HG02943 (cell line): ENCODE results near the gene SAMD15.
"Not testable (repeated sequence)": the region's sequence is repeated elsewhere in the genome, so short reads cannot be mapped to it uniquely, and the experiment has no call there.

Experiments used
- ATAC-seq: cut with Tn5 transposase; IDR thresholded peaks from one replicate; pipeline ENCODE4 v1.9.1; 2021; ENCODE audit warnings: mild to moderate bottlenecking, low read depth, moderate library complexity; ENCODE audit not compliant: unreplicated experiment

The SAMD15 gene

DNA sequence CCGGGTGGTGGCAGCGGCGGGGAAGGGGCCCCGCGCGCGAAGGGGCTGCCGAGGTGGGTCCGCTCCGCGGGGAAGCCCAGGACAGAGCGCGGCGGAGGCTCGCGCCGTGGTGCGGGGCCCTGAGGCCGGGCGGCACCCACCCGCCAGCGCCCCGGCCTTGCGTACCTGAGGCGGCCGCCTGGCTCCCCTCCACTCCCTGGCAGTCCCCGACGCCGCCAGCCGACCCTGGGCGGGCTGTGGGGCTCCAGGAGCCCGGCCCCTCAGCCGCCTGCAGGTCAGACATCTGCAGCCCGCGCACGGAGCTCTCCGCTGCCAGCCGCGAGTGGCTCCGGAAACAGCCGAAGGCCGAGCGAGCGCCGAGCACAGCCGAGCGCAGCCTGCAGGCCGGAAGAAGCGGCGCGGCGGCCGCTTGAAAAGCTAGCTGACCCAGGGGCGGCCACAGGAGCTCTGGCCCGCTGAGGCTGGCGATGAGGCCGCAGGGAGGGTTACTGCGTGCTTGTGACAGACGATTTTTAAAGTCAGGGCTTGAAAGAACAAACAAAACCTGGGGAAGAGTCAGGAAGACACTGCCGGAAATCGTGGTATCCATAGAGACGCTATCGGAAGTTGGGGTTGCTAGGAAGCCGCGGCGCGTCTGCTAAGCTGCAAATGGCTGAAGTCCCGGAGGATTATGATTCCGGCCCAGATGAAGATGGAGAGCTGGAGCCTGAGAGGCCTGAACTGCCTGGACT is at the start of gene SAMD15, which contains the start of gene TMED8:
Gene SAMD15 (plus strand): TSS at position 609 of the 731 bp plus-strand sequence. CDS start 40 bp downstream, at position 649.
Gene TMED8 (minus strand): TSS at position 324 of the 731 bp plus-strand sequence. CDS start 41 bp downstream, at position 283.
- ATAC-seq = peak; percentile 85

DNA sequence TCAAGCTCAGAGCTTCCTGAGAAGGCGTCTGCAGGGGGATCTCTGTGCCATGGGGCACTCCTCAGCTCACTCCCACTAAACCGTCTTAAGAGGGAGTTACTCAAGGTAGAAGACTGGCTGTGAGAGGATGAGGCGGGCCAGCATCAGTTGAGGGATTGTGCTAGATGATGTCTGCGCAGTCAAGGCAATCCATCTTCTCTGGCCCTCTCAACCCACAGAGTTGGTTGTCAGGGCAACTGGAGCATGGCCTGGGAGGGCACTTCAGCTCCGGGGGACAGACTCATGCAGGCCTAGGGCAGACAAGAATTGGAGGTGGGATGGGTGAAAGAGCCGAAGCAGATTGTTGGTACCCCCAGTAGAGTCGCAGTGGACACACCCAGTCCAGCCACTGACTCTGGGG is 47.3 kb upstream of the SAMD15 start:
- ATAC-seq = no peak

GRCh38 chr14:77335576-77335975 is 41.6 kb upstream of the SAMD15 start:
- ATAC-seq = no peak

DNA sequence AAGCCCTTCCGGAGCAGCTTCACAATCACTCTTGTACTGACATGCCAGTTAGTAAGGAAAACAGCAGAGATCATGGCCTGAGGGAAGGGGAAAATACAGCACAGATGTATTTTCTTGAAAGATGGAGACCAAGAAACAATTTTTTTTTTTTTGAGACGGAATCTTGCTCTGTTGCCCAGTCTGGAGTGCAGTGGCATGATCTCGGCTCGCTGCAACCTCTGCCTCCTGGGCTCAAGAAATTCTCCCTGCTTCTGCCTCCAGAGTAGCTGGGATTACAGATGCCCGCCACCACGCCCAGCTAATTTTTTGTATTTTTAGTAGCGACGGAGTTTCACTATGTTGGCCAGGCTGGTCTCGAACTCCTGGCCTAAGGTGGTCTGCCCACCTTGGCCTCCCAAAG is 39.9 kb upstream of the SAMD15 start:
- not testable (repeated sequence) for ATAC-seq

GRCh38 chr14:77337880-77338279 is 39.3 kb upstream of the SAMD15 start:
- no peak for ATAC-seq

DNA sequence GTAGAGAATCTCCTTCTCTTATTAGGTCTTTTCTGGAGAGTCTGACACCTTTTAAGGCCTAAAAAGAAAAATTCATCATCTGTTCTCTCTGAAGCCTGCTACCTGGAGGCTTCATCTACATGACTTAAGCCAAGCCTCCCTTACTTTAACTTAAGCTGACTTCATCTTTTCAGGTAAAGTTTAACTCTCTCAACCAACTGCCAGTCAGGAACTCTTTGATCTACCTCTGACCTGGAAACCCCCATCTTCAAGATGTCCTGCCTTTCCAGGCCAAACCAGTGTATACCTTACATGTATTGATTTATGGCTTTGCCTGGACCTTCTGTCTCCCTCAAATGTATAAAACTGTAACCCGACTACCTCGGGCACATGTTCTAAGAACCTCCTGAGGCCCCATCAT is 38.9 kb upstream of the SAMD15 start:
- ATAC-seq = no peak

- no peak for ATAC-seq
Measured at GRCh38 chr14:77339407-77339806, 37.8 kb upstream of the SAMD15 start.

DNA sequence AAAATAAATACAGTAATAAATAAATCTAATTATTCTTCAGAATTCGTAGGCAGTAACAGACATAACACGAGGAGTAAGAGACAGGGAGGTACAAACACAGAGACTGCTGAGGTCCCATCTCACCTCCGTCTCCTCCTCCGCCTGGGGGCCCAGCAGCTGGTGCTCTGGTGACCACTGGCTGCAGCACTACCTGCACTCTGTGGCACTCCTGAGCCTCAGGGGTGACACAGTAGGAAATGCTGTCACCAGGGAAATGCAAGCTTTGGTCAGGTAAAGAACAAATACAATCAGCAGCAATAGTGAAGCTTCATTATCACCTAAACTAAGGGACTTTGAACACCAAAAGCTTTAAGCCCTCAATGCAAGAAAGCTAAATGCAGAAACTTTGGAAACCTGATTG is 36.8 kb upstream of the SAMD15 start:
- ATAC-seq = no peak

DNA sequence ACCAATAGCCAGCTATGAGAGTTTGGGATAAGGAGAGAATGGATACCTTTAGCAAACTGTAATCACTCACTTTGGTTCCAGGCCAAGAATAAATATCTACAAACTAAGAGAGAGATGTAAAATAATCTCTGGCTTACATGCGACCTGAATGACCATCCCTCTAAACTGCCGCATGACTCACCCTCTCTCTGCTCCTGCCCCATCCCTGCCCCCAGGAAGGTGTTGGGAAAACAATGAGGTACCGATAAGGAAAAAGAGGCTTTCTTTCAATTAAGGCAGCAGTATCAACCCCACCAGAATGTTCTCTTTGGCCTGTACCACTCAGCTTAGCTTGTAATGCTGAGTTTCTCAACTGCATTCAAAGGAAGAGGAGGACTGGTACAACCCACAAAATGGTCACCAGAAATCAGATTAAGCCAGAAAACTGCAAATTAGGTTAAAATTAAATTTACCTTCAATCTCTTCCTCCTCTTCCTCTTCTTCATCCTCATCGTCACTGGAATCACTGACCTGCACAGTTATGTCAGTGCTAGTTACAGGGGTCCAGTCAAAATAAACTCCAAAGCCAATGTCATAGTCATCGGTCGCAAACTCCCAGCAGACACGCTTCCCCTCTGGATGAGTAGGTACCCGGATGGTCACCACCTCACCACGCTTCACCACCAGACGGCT is 34.3 kb upstream of the SAMD15 start:
- ATAC-seq = no peak

DNA sequence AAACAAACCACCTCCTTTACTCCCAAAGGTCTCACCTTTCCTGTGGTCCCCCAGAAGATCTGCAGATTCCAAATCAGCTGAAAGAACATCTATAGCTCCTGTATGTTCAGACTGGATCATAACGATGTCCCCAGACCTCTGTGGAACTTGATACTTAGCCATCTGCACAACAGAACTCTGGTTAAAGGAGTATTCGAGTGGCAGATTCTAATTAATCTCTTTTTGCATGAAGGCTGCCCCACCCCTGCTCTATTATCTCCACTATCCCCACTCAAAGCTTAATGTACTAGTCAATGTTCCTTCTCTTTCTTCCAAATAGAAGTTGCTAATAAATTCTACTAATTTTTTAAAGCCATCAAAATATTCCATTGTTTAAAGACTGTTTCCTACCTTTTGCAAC is 33.5 kb upstream of the SAMD15 start:
- ATAC-seq = no peak

- ATAC-seq = no peak
Measured at GRCh38 chr14:77344377-77344996, 32.7 kb upstream of the SAMD15 start.

DNA sequence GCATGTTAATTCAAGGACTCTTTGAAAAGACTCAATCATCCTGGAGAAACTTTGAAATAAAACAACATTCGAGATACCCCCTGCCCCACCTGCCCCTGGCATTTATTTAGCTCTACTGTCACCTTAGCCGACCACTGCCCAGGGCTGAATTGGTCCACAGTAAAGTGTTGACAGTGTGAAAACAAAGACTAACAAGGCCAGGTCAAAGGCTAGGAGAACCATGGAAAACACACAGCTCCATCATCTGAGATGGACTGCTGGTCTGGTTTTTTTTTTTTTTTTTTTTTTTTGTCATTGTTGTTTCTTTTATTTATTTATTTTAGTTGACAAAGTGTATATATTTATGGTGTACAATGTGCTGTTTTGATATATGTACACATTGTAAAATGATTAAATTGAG is 30.7 kb upstream of the SAMD15 start:
- no peak for ATAC-seq

GRCh38 chr14:77347751-77348150 is 29.4 kb upstream of the SAMD15 start:
- no peak for ATAC-seq

- no peak for ATAC-seq
Measured at GRCh38 chr14:77353469-77354141, 23.6 kb upstream of the SAMD15 start.

GRCh38 chr14:77355811-77356210 is 21.4 kb upstream of the SAMD15 start:
- no peak for ATAC-seq

- no peak for ATAC-seq
Measured at GRCh38 chr14:77356899-77357298, 20.3 kb upstream of the SAMD15 start.

- no peak for ATAC-seq
Measured at GRCh38 chr14:77359626-77360025, 17.6 kb upstream of the SAMD15 start.

GRCh38 chr14:77364146-77364545 is 13.0 kb upstream of the SAMD15 start:
- ATAC-seq = no peak

GRCh38 chr14:77369285-77369684 is 7.9 kb upstream of the SAMD15 start:
- ATAC-seq = no peak

GRCh38 chr14:77372304-77372841 is 4.8 kb upstream of the SAMD15 start:
- no peak for ATAC-seq
